Measurements from ENCODE around the gene GTF2H2C.
"Not testable (repeated sequence)": the region's sequence is repeated elsewhere in the genome, so short reads cannot be mapped to it uniquely, and the experiment has no call there.

The GTF2H2C gene

GRCh38 chr5:69566172-69566571 lies 6.2 kb downstream of the GTF2H2C start:
- H3K9ac ChIP-seq; H3K4me2 ChIP-seq; H4K20me1 ChIP-seq (ENCODE audit: insufficient read depth); H3K4me3 ChIP-seq (IDR thresholded peaks at IDR 0.05; ENCODE audit: insufficient read depth, low read depth, low read length); H3K36me3 ChIP-seq (ENCODE audit: insufficient read depth); H3K79me2 ChIP-seq (ENCODE audit: insufficient read depth, low read depth); H3K27me3 ChIP-seq (ENCODE audit: insufficient read depth, low read depth); H2AFZ ChIP-seq (ENCODE audit: low read depth); H3K27ac ChIP-seq; H3K4me1 ChIP-seq (ENCODE audit: low read depth, poor library complexity, severe bottlenecking): not testable (repeated sequence)

- not testable (repeated sequence) for H3K27me3 ChIP-seq (ENCODE audit: insufficient read depth, low read depth); H3K4me2 ChIP-seq; H3K4me1 ChIP-seq (ENCODE audit: low read depth, poor library complexity, severe bottlenecking); H3K27ac ChIP-seq; H3K36me3 ChIP-seq (ENCODE audit: insufficient read depth); H4K20me1 ChIP-seq (ENCODE audit: insufficient read depth); H2AFZ ChIP-seq (ENCODE audit: low read depth); H3K9ac ChIP-seq; H3K4me3 ChIP-seq (IDR thresholded peaks at IDR 0.05; ENCODE audit: insufficient read depth, low read depth, low read length); H3K79me2 ChIP-seq (ENCODE audit: insufficient read depth, low read depth)
Observed at GRCh38 chr5:69568072-69568471, 8.1 kb downstream of the GTF2H2C start.

GRCh38 chr5:69583356-69583755 lies 23.4 kb downstream of the GTF2H2C start:
- not testable (repeated sequence) for H3K4me1 ChIP-seq (ENCODE audit: low read depth, poor library complexity, severe bottlenecking); H3K27me3 ChIP-seq (ENCODE audit: insufficient read depth, low read depth); H3K4me3 ChIP-seq (IDR thresholded peaks at IDR 0.05; ENCODE audit: insufficient read depth, low read depth, low read length); H3K4me2 ChIP-seq; H2AFZ ChIP-seq (ENCODE audit: low read depth); H3K9ac ChIP-seq; H3K79me2 ChIP-seq (ENCODE audit: insufficient read depth, low read depth); H3K27ac ChIP-seq; H3K36me3 ChIP-seq (ENCODE audit: insufficient read depth); H4K20me1 ChIP-seq (ENCODE audit: insufficient read depth)

DNA sequence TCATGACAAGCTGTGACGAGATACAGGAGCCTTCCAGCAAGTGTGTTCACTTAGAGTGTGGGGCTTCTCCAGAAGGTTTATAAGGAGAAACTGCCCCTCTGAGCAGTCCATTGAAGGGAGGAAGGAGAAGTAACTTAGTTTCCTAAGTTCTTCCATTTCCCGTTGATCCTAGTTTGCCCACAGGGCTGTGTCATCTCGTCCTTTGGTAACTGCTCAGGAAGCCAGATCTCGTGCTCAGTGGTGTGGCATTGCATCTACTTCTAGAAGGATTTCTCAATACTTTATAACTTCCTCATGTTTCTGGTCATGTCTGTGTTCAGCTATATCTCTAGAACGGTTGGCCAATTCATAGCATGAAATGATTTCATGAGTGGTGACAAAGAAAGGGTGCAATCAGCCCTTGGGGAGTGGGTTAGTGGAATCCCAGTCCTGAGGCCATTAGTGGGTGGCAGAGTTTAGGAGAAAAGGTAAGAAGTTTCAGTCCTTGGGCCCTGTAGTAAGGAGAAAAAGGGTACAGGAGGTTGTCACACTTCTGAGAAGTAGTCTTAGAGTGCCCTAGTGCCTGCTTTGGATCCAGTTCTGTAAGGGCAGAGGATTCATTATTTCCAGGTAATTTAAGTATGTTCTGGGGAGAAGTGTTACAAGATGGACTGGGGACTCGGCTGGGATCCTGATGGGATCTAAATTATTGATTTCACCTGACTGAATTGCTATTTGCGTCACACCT lies 36.3 kb downstream of the GTF2H2C start:
- not testable (repeated sequence) for H2AFZ ChIP-seq (ENCODE audit: low read depth); H3K27me3 ChIP-seq (ENCODE audit: insufficient read depth, low read depth); H3K27ac ChIP-seq; H3K4me2 ChIP-seq; H3K4me3 ChIP-seq (IDR thresholded peaks at IDR 0.05; ENCODE audit: insufficient read depth, low read depth, low read length); H4K20me1 ChIP-seq (ENCODE audit: insufficient read depth); H3K36me3 ChIP-seq (ENCODE audit: insufficient read depth); H3K9ac ChIP-seq; H3K4me1 ChIP-seq (ENCODE audit: low read depth, poor library complexity, severe bottlenecking); H3K79me2 ChIP-seq (ENCODE audit: insufficient read depth, low read depth)

- not testable (repeated sequence) for H3K9ac ChIP-seq; H4K20me1 ChIP-seq (ENCODE audit: insufficient read depth); H3K27me3 ChIP-seq (ENCODE audit: insufficient read depth, low read depth); H3K4me3 ChIP-seq (IDR thresholded peaks at IDR 0.05; ENCODE audit: insufficient read depth, low read depth, low read length); H3K36me3 ChIP-seq (ENCODE audit: insufficient read depth); H3K79me2 ChIP-seq (ENCODE audit: insufficient read depth, low read depth); H2AFZ ChIP-seq (ENCODE audit: low read depth); H3K4me1 ChIP-seq (ENCODE audit: low read depth, poor library complexity, severe bottlenecking); H3K4me2 ChIP-seq; H3K27ac ChIP-seq
Observed at GRCh38 chr5:69601947-69602346, 42.0 kb downstream of the GTF2H2C start.

GRCh38 chr5:69606839-69607238 lies 46.8 kb downstream of the GTF2H2C start:
- not testable (repeated sequence) for H4K20me1 ChIP-seq (ENCODE audit: insufficient read depth); H3K9ac ChIP-seq; H2AFZ ChIP-seq (ENCODE audit: low read depth); H3K27ac ChIP-seq; H3K4me1 ChIP-seq (ENCODE audit: low read depth, poor library complexity, severe bottlenecking); H3K36me3 ChIP-seq (ENCODE audit: insufficient read depth); H3K79me2 ChIP-seq (ENCODE audit: insufficient read depth, low read depth); H3K4me2 ChIP-seq; H3K4me3 ChIP-seq (IDR thresholded peaks at IDR 0.05; ENCODE audit: insufficient read depth, low read depth, low read length); H3K27me3 ChIP-seq (ENCODE audit: insufficient read depth, low read depth)

GRCh38 chr5:69607750-69608149 lies 47.8 kb downstream of the GTF2H2C start:
- H3K27me3 ChIP-seq (ENCODE audit: insufficient read depth, low read depth); H3K79me2 ChIP-seq (ENCODE audit: insufficient read depth, low read depth); H3K27ac ChIP-seq; H2AFZ ChIP-seq (ENCODE audit: low read depth); H3K4me1 ChIP-seq (ENCODE audit: low read depth, poor library complexity, severe bottlenecking); H3K36me3 ChIP-seq (ENCODE audit: insufficient read depth); H3K9ac ChIP-seq; H3K4me2 ChIP-seq; H3K4me3 ChIP-seq (IDR thresholded peaks at IDR 0.05; ENCODE audit: insufficient read depth, low read depth, low read length); H4K20me1 ChIP-seq (ENCODE audit: insufficient read depth): not testable (repeated sequence)

DNA sequence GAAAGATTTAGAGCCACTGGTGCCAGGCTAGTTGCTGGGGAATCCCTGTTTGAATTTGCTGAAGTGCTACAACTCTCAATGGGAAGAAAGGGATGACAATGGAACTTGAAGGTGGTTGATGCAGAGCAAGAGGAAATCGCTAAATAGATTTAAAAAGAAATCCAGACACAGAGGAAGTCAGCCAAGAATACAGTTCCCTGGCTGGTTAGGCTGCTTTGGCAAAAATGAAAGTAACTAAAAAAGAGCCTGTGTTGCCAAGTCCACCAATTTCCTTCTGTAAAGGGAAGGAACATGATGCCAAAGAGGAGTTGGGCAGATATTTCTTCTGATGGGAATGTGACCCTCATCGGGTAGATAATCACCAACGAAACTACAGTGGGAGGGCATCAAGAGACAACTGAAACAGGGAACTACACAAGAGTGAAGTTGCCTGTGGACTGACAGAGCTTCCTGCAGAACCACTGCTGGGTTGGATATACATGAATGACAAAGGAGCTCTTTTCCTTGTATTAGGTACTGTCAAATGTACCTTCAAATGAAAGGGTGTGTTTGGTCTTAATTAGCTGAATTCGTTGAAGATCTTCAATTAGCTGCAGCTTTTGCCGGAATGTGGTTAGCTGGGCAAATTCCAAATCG lies 49.0 kb downstream of the GTF2H2C start:
- not testable (repeated sequence) for H2AFZ ChIP-seq (ENCODE audit: low read depth); H3K27me3 ChIP-seq (ENCODE audit: insufficient read depth, low read depth); H3K9ac ChIP-seq; H3K4me3 ChIP-seq (IDR thresholded peaks at IDR 0.05; ENCODE audit: insufficient read depth, low read depth, low read length); H3K4me2 ChIP-seq; H3K4me1 ChIP-seq (ENCODE audit: low read depth, poor library complexity, severe bottlenecking); H4K20me1 ChIP-seq (ENCODE audit: insufficient read depth); H3K79me2 ChIP-seq (ENCODE audit: insufficient read depth, low read depth); H3K36me3 ChIP-seq (ENCODE audit: insufficient read depth); H3K27ac ChIP-seq

- not testable (repeated sequence) for H2AFZ ChIP-seq (ENCODE audit: low read depth); H3K79me2 ChIP-seq (ENCODE audit: insufficient read depth, low read depth); H4K20me1 ChIP-seq (ENCODE audit: insufficient read depth); H3K36me3 ChIP-seq (ENCODE audit: insufficient read depth); H3K27me3 ChIP-seq (ENCODE audit: insufficient read depth, low read depth); H3K4me2 ChIP-seq; H3K4me1 ChIP-seq (ENCODE audit: low read depth, poor library complexity, severe bottlenecking); H3K9ac ChIP-seq; H3K4me3 ChIP-seq (IDR thresholded peaks at IDR 0.05; ENCODE audit: insufficient read depth, low read depth, low read length); H3K27ac ChIP-seq
Observed at GRCh38 chr5:69614843-69615242, 54.9 kb downstream of the GTF2H2C start.

DNA sequence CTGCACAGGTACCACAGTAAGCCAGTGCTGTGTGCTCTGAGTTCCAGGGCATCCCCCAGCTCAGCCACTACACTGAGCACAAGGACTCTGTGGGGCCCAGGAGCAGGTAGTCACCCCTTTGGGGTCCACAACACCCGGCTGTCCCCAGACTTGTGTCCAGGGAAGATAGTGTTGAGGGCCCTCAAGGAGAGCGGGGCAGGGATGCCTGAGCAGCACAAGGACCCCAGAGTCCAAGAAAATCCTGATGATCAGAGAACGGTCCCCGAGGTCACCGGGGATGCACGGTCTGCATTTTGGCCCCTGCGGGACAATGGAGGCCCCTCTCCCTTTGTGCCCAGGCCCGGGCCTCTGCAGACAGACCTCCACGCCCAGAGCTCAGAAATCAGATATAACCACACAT lies 71.9 kb downstream of the GTF2H2C start:
- H3K27ac ChIP-seq; H2AFZ ChIP-seq (ENCODE audit: low read depth); H3K27me3 ChIP-seq (ENCODE audit: insufficient read depth, low read depth); H3K9ac ChIP-seq; H3K4me3 ChIP-seq (IDR thresholded peaks at IDR 0.05; ENCODE audit: insufficient read depth, low read depth, low read length); H3K36me3 ChIP-seq (ENCODE audit: insufficient read depth); H3K4me2 ChIP-seq; H3K79me2 ChIP-seq (ENCODE audit: insufficient read depth, low read depth); H4K20me1 ChIP-seq (ENCODE audit: insufficient read depth); H3K4me1 ChIP-seq (ENCODE audit: low read depth, poor library complexity, severe bottlenecking): not testable (repeated sequence)

All from KMS-11 (cell line).